Measurements from ENCODE around the gene FABP7.
A peak's percentile ranks its signal among the peaks of the same experiment; 100 is the strongest.
"Not testable (repeated sequence)": the region's sequence is repeated elsewhere in the genome, so short reads cannot be mapped to it uniquely, and the experiment has no call there.

FABP7 gene

DNA sequence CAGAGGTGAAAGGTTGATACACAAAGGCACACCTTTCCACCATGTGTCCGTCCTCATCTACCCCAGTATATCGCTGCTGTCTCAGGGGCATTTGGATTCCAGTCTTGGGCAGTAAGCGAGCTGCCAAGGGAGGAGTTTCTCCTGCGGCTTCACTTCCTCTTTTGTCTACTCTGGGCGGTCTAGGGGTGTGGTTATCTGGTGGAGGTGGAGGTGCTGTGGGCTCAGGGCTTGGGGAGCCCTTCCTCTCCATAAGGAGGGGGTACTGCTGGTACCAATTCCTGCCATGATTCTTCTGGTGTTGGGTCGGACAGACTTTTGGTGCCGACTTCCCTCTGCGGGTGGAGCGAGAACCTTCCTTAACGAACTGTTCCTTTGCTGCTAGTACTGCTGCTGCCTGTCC lies 31.9 kb upstream of the FABP7 start:
- DNase-seq (ENCODE audit: low read depth, low spot score): no peak
- H3K4me3 ChIP-seq (ENCODE audit: low read depth, low read length): no peak overlapping the region
- TF ChIP-seq, protein P1, sequence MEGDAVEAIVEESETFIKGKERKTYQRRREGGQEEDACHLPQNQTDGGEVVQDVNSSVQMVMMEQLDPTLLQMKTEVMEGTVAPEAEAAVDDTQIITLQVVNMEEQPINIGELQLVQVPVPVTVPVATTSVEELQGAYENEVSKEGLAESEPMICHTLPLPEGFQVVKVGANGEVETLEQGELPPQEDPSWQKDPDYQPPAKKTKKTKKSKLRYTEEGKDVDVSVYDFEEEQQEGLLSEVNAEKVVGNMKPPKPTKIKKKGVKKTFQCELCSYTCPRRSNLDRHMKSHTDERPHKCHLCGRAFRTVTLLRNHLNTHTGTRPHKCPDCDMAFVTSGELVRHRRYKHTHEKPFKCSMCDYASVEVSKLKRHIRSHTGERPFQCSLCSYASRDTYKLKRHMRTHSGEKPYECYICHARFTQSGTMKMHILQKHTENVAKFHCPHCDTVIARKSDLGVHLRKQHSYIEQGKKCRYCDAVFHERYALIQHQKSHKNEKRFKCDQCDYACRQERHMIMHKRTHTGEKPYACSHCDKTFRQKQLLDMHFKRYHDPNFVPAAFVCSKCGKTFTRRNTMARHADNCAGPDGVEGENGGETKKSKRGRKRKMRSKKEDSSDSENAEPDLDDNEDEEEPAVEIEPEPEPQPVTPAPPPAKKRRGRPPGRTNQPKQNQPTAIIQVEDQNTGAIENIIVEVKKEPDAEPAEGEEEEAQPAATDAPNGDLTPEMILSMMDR (IDR thresholded peaks at IDR 0.05; ENCODE audit: low read depth, low read length): no peak
- in situ Hi-C loops (cut with HindIII; ENCODE audit: low sequenced_read_pairs): no loop called here

DNA sequence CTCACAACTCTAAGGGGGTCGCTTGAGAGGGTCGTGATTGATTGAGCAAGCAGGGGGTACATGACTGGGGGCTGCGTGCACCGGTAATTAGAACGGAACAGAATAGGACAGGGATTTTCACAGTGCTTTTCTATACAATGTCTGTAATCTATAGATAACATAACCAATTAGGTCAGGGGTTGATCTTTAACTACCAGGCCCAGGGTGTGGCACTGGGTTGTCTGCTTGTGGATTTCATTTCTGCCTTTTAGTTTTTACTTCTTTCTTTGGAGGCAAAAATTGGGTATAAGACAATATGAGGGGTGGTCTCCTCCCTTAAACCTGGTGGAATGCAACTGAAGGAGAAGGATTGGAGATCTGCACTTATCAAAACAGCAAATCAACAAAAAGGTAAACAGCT lies 30.6 kb upstream of the FABP7 start:
- in situ Hi-C loops (cut with HindIII; ENCODE audit: low sequenced_read_pairs); DNase-seq (ENCODE audit: low read depth, low spot score); H3K4me3 ChIP-seq (ENCODE audit: low read depth, low read length): not testable (repeated sequence)

DNA sequence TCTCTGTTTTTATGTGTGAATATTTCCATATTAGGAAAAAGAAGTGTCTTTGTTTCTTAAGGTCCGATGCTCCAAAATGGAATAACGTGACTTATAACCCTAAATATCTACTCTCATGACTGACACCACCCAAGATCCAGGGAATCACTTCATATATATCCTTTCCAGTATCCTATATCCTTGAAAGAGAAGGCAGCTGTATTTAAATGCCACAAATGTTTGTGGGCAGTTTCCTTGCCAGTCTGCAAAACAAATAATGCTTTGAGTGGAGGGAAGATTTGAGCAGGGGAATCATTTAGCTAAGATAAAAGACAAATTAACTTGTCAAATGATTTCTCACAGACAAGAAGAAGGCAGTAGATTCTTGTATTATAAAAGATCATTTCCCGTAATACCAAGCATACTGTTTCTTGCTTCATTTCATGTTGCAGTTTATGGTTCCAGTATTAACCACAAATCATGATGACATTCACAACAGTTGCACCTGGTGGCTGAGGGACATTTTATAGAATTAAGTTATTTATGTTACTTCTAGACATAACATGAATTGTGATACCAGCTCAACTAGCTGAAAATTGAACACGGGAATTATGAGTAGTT lies 30.0 kb upstream of the FABP7 start:
- H3K4me3 ChIP-seq (ENCODE audit: low read depth, low read length): no peak overlapping the region
- in situ Hi-C loops (cut with HindIII; ENCODE audit: low sequenced_read_pairs): no loop called here
- TF ChIP-seq, protein P1 (IDR thresholded peaks at IDR 0.05; ENCODE audit: low read depth, low read length): no peak
- DNase-seq (ENCODE audit: low read depth, low spot score): no peak

DNA sequence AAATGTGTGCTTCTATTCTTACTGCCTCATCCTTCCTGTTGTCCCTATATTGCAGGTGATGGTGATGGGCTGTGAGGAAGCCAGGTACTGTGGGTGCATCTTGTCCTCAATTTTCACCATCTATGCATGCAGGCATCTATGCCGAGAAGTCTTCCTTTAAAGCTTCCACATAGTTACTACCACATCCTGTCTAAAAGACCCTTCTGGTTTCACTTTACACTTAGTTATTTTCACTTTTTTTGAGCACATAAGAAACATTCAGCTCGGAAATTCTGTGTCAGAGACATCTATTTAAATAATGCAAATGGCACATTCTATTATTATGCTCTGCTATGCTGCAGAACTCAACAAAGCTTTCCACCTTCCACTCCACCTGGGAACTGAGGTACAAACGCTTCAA lies 28.2 kb upstream of the FABP7 start:
- no peak for DNase-seq (ENCODE audit: low read depth, low spot score)
- H3K4me3 ChIP-seq (ENCODE audit: low read depth, low read length): no peak overlapping the region
- in situ Hi-C loops (cut with HindIII; ENCODE audit: low sequenced_read_pairs): no loop called here
- TF ChIP-seq, protein P1 (IDR thresholded peaks at IDR 0.05; ENCODE audit: low read depth, low read length): no peak

DNA sequence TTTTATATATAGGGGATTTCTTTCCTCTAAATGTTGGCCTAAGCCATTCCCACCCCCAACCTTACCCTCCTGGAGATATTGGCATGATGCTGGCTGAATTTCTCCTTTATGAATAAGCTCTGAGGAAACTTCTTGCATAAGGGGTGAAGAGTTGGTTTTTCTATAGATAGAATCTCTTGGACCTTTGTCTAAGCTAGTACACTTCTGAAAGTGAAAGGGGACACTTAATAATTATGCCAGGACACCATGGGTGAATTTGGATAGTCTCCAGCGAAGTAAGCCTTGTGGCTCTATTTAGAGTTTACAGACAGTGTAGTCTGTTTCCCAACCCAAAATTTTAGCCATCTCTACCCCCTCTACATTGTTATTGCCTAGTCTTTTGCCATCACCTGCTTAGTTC lies 27.1 kb upstream of the FABP7 start:
- TF ChIP-seq, protein P1 (IDR thresholded peaks at IDR 0.05; ENCODE audit: low read depth, low read length): no peak
- H3K4me3 ChIP-seq (ENCODE audit: low read depth, low read length): no peak overlapping the region
- no peak for DNase-seq (ENCODE audit: low read depth, low spot score)
- in situ Hi-C loops (cut with HindIII; ENCODE audit: low sequenced_read_pairs): no loop called here

DNA sequence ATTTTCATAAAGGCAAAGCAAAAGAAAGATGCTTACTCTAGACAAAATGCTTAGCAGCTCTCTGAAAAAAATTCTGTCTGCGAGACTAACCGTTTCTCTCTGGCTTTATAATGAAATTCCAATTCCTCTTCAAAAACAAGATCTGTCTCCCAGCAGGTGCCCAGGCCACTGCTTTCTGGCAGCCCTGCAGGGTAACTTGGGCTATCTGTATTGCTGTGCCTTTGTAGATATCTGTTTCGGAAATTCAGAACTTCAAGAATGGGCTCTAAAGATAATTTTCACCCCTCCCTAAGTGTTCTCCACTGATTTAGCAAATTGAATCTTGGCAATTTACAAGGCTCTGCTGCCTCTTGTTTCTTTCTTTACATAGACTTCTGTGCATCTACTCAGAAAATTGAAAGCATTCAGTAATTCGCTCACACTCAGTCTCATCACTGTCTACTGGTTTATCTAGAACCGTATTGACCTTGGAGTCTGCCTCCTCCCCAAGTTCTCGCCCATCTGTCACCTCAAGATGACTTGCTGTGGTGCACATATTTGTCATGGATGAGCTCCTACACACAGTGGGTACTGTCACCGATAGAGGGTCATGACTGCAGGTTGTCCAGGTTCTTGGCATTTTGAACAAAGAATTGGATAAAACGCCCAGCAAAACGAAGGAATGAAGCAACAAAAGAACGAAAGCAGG lies 26.4 kb upstream of the FABP7 start:
- TF ChIP-seq, protein P1 (IDR thresholded peaks at IDR 0.05; ENCODE audit: low read depth, low read length): no peak

DNA sequence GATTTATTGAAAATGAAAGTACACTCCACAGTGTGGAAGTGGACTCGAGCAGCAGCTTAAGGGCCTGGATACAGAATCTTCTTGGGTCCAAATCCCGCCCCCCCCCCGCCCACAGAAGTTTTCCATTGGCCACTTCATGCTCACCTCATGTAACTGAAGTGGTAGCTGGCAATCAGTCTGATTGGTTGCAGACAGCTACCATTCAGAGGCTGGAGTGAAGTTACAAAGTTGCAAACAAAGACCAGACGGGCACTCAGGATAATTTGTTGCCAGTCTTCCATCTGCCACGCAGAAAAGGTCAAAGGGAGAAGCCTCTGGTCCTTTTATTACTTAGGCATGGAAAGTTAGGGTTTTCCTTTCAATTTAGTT lies 25.8 kb upstream of the FABP7 start:
- TF ChIP-seq, protein P1 (IDR thresholded peaks at IDR 0.05; ENCODE audit: low read depth, low read length): no peak
- in situ Hi-C loops (cut with HindIII; ENCODE audit: low sequenced_read_pairs): no loop called here
- peak; percentile 60 for DNase-seq (ENCODE audit: low read depth, low spot score)
- H3K4me3 ChIP-seq (ENCODE audit: low read depth, low read length): no peak overlapping the region

More for the DNA sequence above, 26.4 kb upstream of the FABP7 start:
- H3K4me3 ChIP-seq (ENCODE audit: low read depth, low read length): no peak overlapping the region
- no peak for DNase-seq (ENCODE audit: low read depth, low spot score)
- in situ Hi-C loops (cut with HindIII; ENCODE audit: low sequenced_read_pairs): no loop called here

All from astrocyte of the spinal cord (primary cell).